ENCODE results near the gene SH3BGR. TPM values are rescaled to one million over a fixed set of nuclear protein-coding genes. Genes with fewer than 3 reads are reported as not detected.
"Not testable (repeated sequence)": the region's sequence is repeated elsewhere in the genome, so short reads cannot be mapped to it uniquely, and the experiment has no call there.

The SH3BGR gene
- total RNA-seq, 1 donor from 2014 or later = 58.5 TPM

GRCh38 chr21:39537571-39537970 is 85.8 kb downstream of the SH3BGR start:
- Histone ChIP-seq H3K4me1 (ENCODE audit: control insufficient read depth in 3 of 3, insufficient read depth in 3 of 3, low read length in 3 of 3) (no peaks in the 10 kb centered on the region), H3K9me3 (ENCODE audit: control insufficient read depth in 3 of 3, low read length in 3 of 3) (no peaks in the 10 kb centered on the region), H3K36me3 (ENCODE audit: control insufficient read depth in 3 of 3, insufficient read depth in 3 of 3, low read length in 3 of 3) (no peaks in the 10 kb centered on the region), H3K27me3 (ENCODE audit: control insufficient read depth in 3 of 3, insufficient read depth in 3 of 3, low read length in 3 of 3) (no peaks in the 10 kb centered on the region), H3K9ac (ENCODE audit: low read depth in 1 of 3, low read length in 3 of 3) (no peak overlapping the region), H3K27ac (ENCODE audit: low read depth, low read length) (no peak overlapping the region), H3K4me3 (ENCODE audit: low read length in 3 of 3) (no peak overlapping the region)

GRCh38 chr21:39538453-39539042 is 86.8 kb downstream of the SH3BGR start:
- Histone ChIP-seq H3K27ac (ENCODE audit: low read depth, low read length) (no peak overlapping the region), H3K36me3 (ENCODE audit: control insufficient read depth in 3 of 3, insufficient read depth in 3 of 3, low read length in 3 of 3) (no peaks in the 10 kb centered on the region), H3K9ac (ENCODE audit: low read depth in 1 of 3, low read length in 3 of 3) (no peak overlapping the region), H3K4me3 (ENCODE audit: low read length in 3 of 3) (no peak overlapping the region), H3K9me3 (ENCODE audit: control insufficient read depth in 3 of 3, low read length in 3 of 3) (no peaks in the 10 kb centered on the region), H3K27me3 (ENCODE audit: control insufficient read depth in 3 of 3, insufficient read depth in 3 of 3, low read length in 3 of 3) (no peaks in the 10 kb centered on the region), H3K4me1 (ENCODE audit: control insufficient read depth in 3 of 3, insufficient read depth in 3 of 3, low read length in 3 of 3) (no peaks in the 10 kb centered on the region)

GRCh38 chr21:39540367-39540766 is 88.6 kb downstream of the SH3BGR start:
- not testable (repeated sequence) for H3K4me1 ChIP-seq (ENCODE audit: control insufficient read depth in 3 of 3, insufficient read depth in 3 of 3, low read length in 3 of 3); H3K9me3 ChIP-seq (ENCODE audit: control insufficient read depth in 3 of 3, low read length in 3 of 3); H3K27ac ChIP-seq (ENCODE audit: low read depth, low read length); H3K9ac ChIP-seq (ENCODE audit: low read depth in 1 of 3, low read length in 3 of 3); H3K27me3 ChIP-seq (ENCODE audit: control insufficient read depth in 3 of 3, insufficient read depth in 3 of 3, low read length in 3 of 3); H3K4me3 ChIP-seq (ENCODE audit: low read length in 3 of 3); H3K36me3 ChIP-seq (ENCODE audit: control insufficient read depth in 3 of 3, insufficient read depth in 3 of 3, low read length in 3 of 3)

GRCh38 chr21:39542736-39543135 is 91.0 kb downstream of the SH3BGR start:
- Histone ChIP-seq H3K9me3 (ENCODE audit: control insufficient read depth in 3 of 3, low read length in 3 of 3) (no peaks in the 10 kb centered on the region), H3K9ac (ENCODE audit: low read depth in 1 of 3, low read length in 3 of 3) (no peak overlapping the region)

GRCh38 chr21:39546522-39546921 is 94.8 kb downstream of the SH3BGR start:
- Histone ChIP-seq H3K9ac (ENCODE audit: low read depth in 1 of 3, low read length in 3 of 3) (no peak overlapping the region), H3K9me3 (ENCODE audit: control insufficient read depth in 3 of 3, low read length in 3 of 3) (no peaks in the 10 kb centered on the region), H3K27ac (ENCODE audit: low read depth, low read length) (no peak overlapping the region)

More at GRCh38 chr21:39542736-39543135, 91.0 kb downstream of the SH3BGR start:
- Histone ChIP-seq H3K36me3 (ENCODE audit: control insufficient read depth in 3 of 3, insufficient read depth in 3 of 3, low read length in 3 of 3) (no peaks in the 10 kb centered on the region), H3K27me3 (ENCODE audit: control insufficient read depth in 3 of 3, insufficient read depth in 3 of 3, low read length in 3 of 3) (no peaks in the 10 kb centered on the region), H3K4me1 (ENCODE audit: control insufficient read depth in 3 of 3, insufficient read depth in 3 of 3, low read length in 3 of 3) (no peaks in the 10 kb centered on the region), H3K27ac (ENCODE audit: low read depth, low read length) (no peak overlapping the region), H3K4me3 (ENCODE audit: low read length in 3 of 3) (no peak overlapping the region)

GRCh38 chr21:39552856-39553255 is 101.1 kb downstream of the SH3BGR start:
- H3K9ac ChIP-seq (ENCODE audit: low read depth in 1 of 3, low read length in 3 of 3) = no peak overlapping the region

More at GRCh38 chr21:39546522-39546921, 94.8 kb downstream of the SH3BGR start:
- H3K4me3 ChIP-seq (ENCODE audit: low read length in 3 of 3) = no peak overlapping the region
- no peaks in the 10 kb centered on the region for H3K4me1 ChIP-seq (ENCODE audit: control insufficient read depth in 3 of 3, insufficient read depth in 3 of 3, low read length in 3 of 3)
- H3K27me3 ChIP-seq (ENCODE audit: control insufficient read depth in 3 of 3, insufficient read depth in 3 of 3, low read length in 3 of 3) = no peaks in the 10 kb centered on the region
- no peaks in the 10 kb centered on the region for H3K36me3 ChIP-seq (ENCODE audit: control insufficient read depth in 3 of 3, insufficient read depth in 3 of 3, low read length in 3 of 3)

GRCh38 chr21:39553331-39553730 is 101.6 kb downstream of the SH3BGR start:
- Histone ChIP-seq H3K9ac (ENCODE audit: low read depth in 1 of 3, low read length in 3 of 3) (no peak overlapping the region), H3K36me3 (ENCODE audit: control insufficient read depth in 3 of 3, insufficient read depth in 3 of 3, low read length in 3 of 3) (no peaks in the 10 kb centered on the region), H3K27ac (ENCODE audit: low read depth, low read length) (no peak overlapping the region), H3K9me3 (ENCODE audit: control insufficient read depth in 3 of 3, low read length in 3 of 3) (no peaks in the 10 kb centered on the region), H3K27me3 (ENCODE audit: control insufficient read depth in 3 of 3, insufficient read depth in 3 of 3, low read length in 3 of 3) (peaks cover 0 to 2% (median 0%) of the 10 kb centered on the region in 3 donors), H3K4me1 (ENCODE audit: control insufficient read depth in 3 of 3, insufficient read depth in 3 of 3, low read length in 3 of 3) (no peaks in the 10 kb centered on the region), H3K4me3 (ENCODE audit: low read length in 3 of 3) (no peak overlapping the region)

More at GRCh38 chr21:39552856-39553255, 101.1 kb downstream of the SH3BGR start:
- no peak overlapping the region for H3K27ac ChIP-seq (ENCODE audit: low read depth, low read length)
- H3K27me3 ChIP-seq (ENCODE audit: control insufficient read depth in 3 of 3, insufficient read depth in 3 of 3, low read length in 3 of 3) = peaks cover 0 to 2% (median 0%) of the 10 kb centered on the region in 3 donors
- no peaks in the 10 kb centered on the region for H3K9me3 ChIP-seq (ENCODE audit: control insufficient read depth in 3 of 3, low read length in 3 of 3)
- no peak overlapping the region for H3K4me3 ChIP-seq (ENCODE audit: low read length in 3 of 3)
- H3K36me3 ChIP-seq (ENCODE audit: control insufficient read depth in 3 of 3, insufficient read depth in 3 of 3, low read length in 3 of 3) = no peaks in the 10 kb centered on the region
- no peaks in the 10 kb centered on the region for H3K4me1 ChIP-seq (ENCODE audit: control insufficient read depth in 3 of 3, insufficient read depth in 3 of 3, low read length in 3 of 3)

- Histone ChIP-seq H3K9ac (ENCODE audit: low read depth in 1 of 3, low read length in 3 of 3) (no peak overlapping the region), H3K27ac (ENCODE audit: low read depth, low read length) (no peak overlapping the region), H3K4me3 (ENCODE audit: low read length in 3 of 3) (no peak overlapping the region), H3K4me1 (ENCODE audit: control insufficient read depth in 3 of 3, insufficient read depth in 3 of 3, low read length in 3 of 3) (no peaks in the 10 kb centered on the region), H3K27me3 (ENCODE audit: control insufficient read depth in 3 of 3, insufficient read depth in 3 of 3, low read length in 3 of 3) (peaks cover 0 to 2% (median 0%) of the 10 kb centered on the region in 3 donors), H3K36me3 (ENCODE audit: control insufficient read depth in 3 of 3, insufficient read depth in 3 of 3, low read length in 3 of 3) (no peaks in the 10 kb centered on the region), H3K9me3 (ENCODE audit: control insufficient read depth in 3 of 3, low read length in 3 of 3) (no peaks in the 10 kb centered on the region)
These were observed 104.3 kb downstream of the SH3BGR start for GRCh38 chr21:39555911-39556590.

- Histone ChIP-seq H3K4me1 (ENCODE audit: control insufficient read depth in 3 of 3, insufficient read depth in 3 of 3, low read length in 3 of 3) (no peaks in the 10 kb centered on the region), H3K9me3 (ENCODE audit: control insufficient read depth in 3 of 3, low read length in 3 of 3) (no peaks in the 10 kb centered on the region), H3K36me3 (ENCODE audit: control insufficient read depth in 3 of 3, insufficient read depth in 3 of 3, low read length in 3 of 3) (no peaks in the 10 kb centered on the region), H3K27ac (ENCODE audit: low read depth, low read length) (no peak overlapping the region), H3K4me3 (ENCODE audit: low read length in 3 of 3) (no peak overlapping the region), H3K9ac (ENCODE audit: low read depth in 1 of 3, low read length in 3 of 3) (no peak overlapping the region), H3K27me3 (ENCODE audit: control insufficient read depth in 3 of 3, insufficient read depth in 3 of 3, low read length in 3 of 3) (peaks cover 0 to 2% (median 0%) of the 10 kb centered on the region in 3 donors)
These were observed 107.7 kb downstream of the SH3BGR start for GRCh38 chr21:39559511-39559910.

- Histone ChIP-seq H3K4me3 (ENCODE audit: low read length in 3 of 3) (no peak overlapping the region), H3K27ac (ENCODE audit: low read depth, low read length) (no peak overlapping the region), H3K27me3 (ENCODE audit: control insufficient read depth in 3 of 3, insufficient read depth in 3 of 3, low read length in 3 of 3) (no peaks in the 10 kb centered on the region)
These were observed 109.4 kb downstream of the SH3BGR start for GRCh38 chr21:39561140-39561539.

More at GRCh38 chr21:39561140-39561539, 109.4 kb downstream of the SH3BGR start:
- Histone ChIP-seq H3K36me3 (ENCODE audit: control insufficient read depth in 3 of 3, insufficient read depth in 3 of 3, low read length in 3 of 3) (no peaks in the 10 kb centered on the region), H3K4me1 (ENCODE audit: control insufficient read depth in 3 of 3, insufficient read depth in 3 of 3, low read length in 3 of 3) (no peaks in the 10 kb centered on the region), H3K9me3 (ENCODE audit: control insufficient read depth in 3 of 3, low read length in 3 of 3) (no peaks in the 10 kb centered on the region), H3K9ac (ENCODE audit: low read depth in 1 of 3, low read length in 3 of 3) (no peak overlapping the region)

Data from skeletal muscle tissue (tissue), 4 donors.